Stimulated activated naive CD8-positive, alpha-beta T cell treated with anti-CD3 and anti-CD28 coated beads, Interleukin-15, amount 100 ng/mL, for 72 hours (primary cell): ENCODE data around the gene ARHGAP42.

ENCODE experiments used
- ATAC-seq: fragments of 150-1000 bp; cut with Tn5 transposase; 2 replicates; pipeline ENCODE4 v1.10.0; 2021; ENCODE audit warnings: mild to moderate bottlenecking, moderate library complexity
- DNase-seq, 2 donors: peaks; one replicate each; pipeline ENCODE4 v3.0.0; 2021 to 2022
- H3K27ac Mint-ChIP-seq, 2 donors: one replicate each; pipeline ENCODE4 v1.8.0; 2022; ENCODE audit warnings: mild to moderate bottlenecking in 2 of 2, mixed read lengths in 2 of 2, moderate library complexity in 2 of 2
- H3K27me3 Mint-ChIP-seq: one replicate; pipeline ENCODE4 v1.8.0; 2022; ENCODE audit warnings: mixed read lengths
- H3K4me1 Mint-ChIP-seq: one replicate; pipeline ENCODE4 v1.8.0; 2022; ENCODE audit warnings: mild to moderate bottlenecking, mixed read lengths
- H3K4me3 Mint-ChIP-seq, 2 donors: one replicate each; pipeline ENCODE4 v1.8.0; 2022; ENCODE audit warnings: mild to moderate bottlenecking in 2 of 2, mixed read lengths in 2 of 2, moderate library complexity in 1 of 2
- H3K9me3 Mint-ChIP-seq, 2 donors: one replicate each; pipeline ENCODE4 v1.8.0; 2022; ENCODE audit warnings: mixed read lengths in 2 of 2

The ARHGAP42 gene

GRCh38 chr11:100810146-100810545 is 123.1 kb downstream of the ARHGAP42 start:
- H3K4me1 Mint-ChIP-seq = no peaks in the 10 kb centered on the region
- H3K4me3 Mint-ChIP-seq = no peak overlapping the region
- H3K27ac Mint-ChIP-seq = no peak overlapping the region
- peaks cover 0 to 10% of the 10 kb centered on the region in 2 donors for H3K9me3 Mint-ChIP-seq
- DNase-seq (no peak), ATAC-seq (no peak)
- H3K27me3 Mint-ChIP-seq = no peaks in the 10 kb centered on the region

GRCh38 chr11:100810666-100811065 is 123.6 kb downstream of the ARHGAP42 start:
- Mint-ChIP-seq H3K4me1 (no peaks in the 10 kb centered on the region), H3K27ac (no peak overlapping the region), H3K9me3 (peaks cover 0 to 10% of the 10 kb centered on the region in 2 donors), H3K4me3 (no peak overlapping the region), H3K27me3 (no peaks in the 10 kb centered on the region)
- ATAC-seq (no peak), DNase-seq (no peak)

GRCh38 chr11:100812517-100812916 is 125.4 kb downstream of the ARHGAP42 start:
- Mint-ChIP-seq H3K27ac (no peak overlapping the region), H3K9me3 (peaks cover 0 to 10% of the 10 kb centered on the region in 2 donors), H3K4me1 (no peaks in the 10 kb centered on the region), H3K27me3 (no peaks in the 10 kb centered on the region), H3K4me3 (no peak overlapping the region)
- ATAC-seq (no peak), DNase-seq (no peak)

- no peak for ATAC-seq
- DNase-seq = no peak
- no peak overlapping the region for H3K4me3 Mint-ChIP-seq
- peaks cover 6 to 10% of the 10 kb centered on the region in 2 donors for H3K9me3 Mint-ChIP-seq
- H3K27me3 Mint-ChIP-seq = no peaks in the 10 kb centered on the region
- H3K4me1 Mint-ChIP-seq = no peaks in the 10 kb centered on the region
- H3K27ac Mint-ChIP-seq = no peak overlapping the region
Observed at GRCh38 chr11:100815787-100816330, 128.8 kb downstream of the ARHGAP42 start.

GRCh38 chr11:100816823-100817222 is 129.7 kb downstream of the ARHGAP42 start:
- ATAC-seq (no peak), DNase-seq (no peak)
- H3K27ac Mint-ChIP-seq = no peak overlapping the region
- peaks cover 6 to 10% of the 10 kb centered on the region in 2 donors for H3K9me3 Mint-ChIP-seq
- no peak overlapping the region for H3K4me3 Mint-ChIP-seq
- no peaks in the 10 kb centered on the region for H3K27me3 Mint-ChIP-seq
- H3K4me1 Mint-ChIP-seq = no peaks in the 10 kb centered on the region

GRCh38 chr11:100817620-100818019 is 130.5 kb downstream of the ARHGAP42 start:
- DNase-seq (no peak), ATAC-seq (no peak)
- no peaks in the 10 kb centered on the region for H3K27me3 Mint-ChIP-seq
- H3K9me3 Mint-ChIP-seq = peaks cover 6 to 7% of the 10 kb centered on the region in 2 donors
- H3K4me1 Mint-ChIP-seq = no peaks in the 10 kb centered on the region
- H3K27ac Mint-ChIP-seq = no peak overlapping the region
- H3K4me3 Mint-ChIP-seq = no peak overlapping the region

GRCh38 chr11:100820621-100821020 is 133.5 kb downstream of the ARHGAP42 start:
- no peak for ATAC-seq
- DNase-seq = no peak
- Mint-ChIP-seq H3K4me3 (no peak overlapping the region), H3K27ac (no peak overlapping the region), H3K27me3 (no peaks in the 10 kb centered on the region), H3K4me1 (no peaks in the 10 kb centered on the region), H3K9me3 (peaks cover 0 to 6% of the 10 kb centered on the region in 2 donors)

- Mint-ChIP-seq H3K4me3 (no peak overlapping the region), H3K4me1 (no peaks in the 10 kb centered on the region), H3K9me3 (peaks cover 0 to 6% of the 10 kb centered on the region in 2 donors), H3K27ac (no peak overlapping the region), H3K27me3 (no peaks in the 10 kb centered on the region)
- ATAC-seq (no peak), DNase-seq (no peak)
Observed at GRCh38 chr11:100821198-100821597, 134.1 kb downstream of the ARHGAP42 start.

GRCh38 chr11:100823360-100823759 is 136.3 kb downstream of the ARHGAP42 start:
- DNase-seq (no peak), ATAC-seq (no peak)
- Mint-ChIP-seq H3K4me3 (no peak overlapping the region), H3K9me3 (no peaks in the 10 kb centered on the region), H3K27me3 (no peaks in the 10 kb centered on the region), H3K27ac (no peak overlapping the region), H3K4me1 (no peaks in the 10 kb centered on the region)

GRCh38 chr11:100824041-100824809 is 137.1 kb downstream of the ARHGAP42 start:
- Mint-ChIP-seq H3K27ac (no peak overlapping the region), H3K4me3 (no peak overlapping the region), H3K9me3 (no peaks in the 10 kb centered on the region), H3K4me1 (no peaks in the 10 kb centered on the region), H3K27me3 (no peaks in the 10 kb centered on the region)
- ATAC-seq (no peak), DNase-seq (no peak)

GRCh38 chr11:100825626-100826025 is 138.5 kb downstream of the ARHGAP42 start:
- no peaks in the 10 kb centered on the region for H3K9me3 Mint-ChIP-seq
- no peak for DNase-seq
- H3K4me1 Mint-ChIP-seq = no peaks in the 10 kb centered on the region
- no peaks in the 10 kb centered on the region for H3K27me3 Mint-ChIP-seq
- no peak for ATAC-seq
- H3K27ac Mint-ChIP-seq = no peak overlapping the region
- H3K4me3 Mint-ChIP-seq = no peak overlapping the region

- ATAC-seq = no peak
- H3K27me3 Mint-ChIP-seq = no peaks in the 10 kb centered on the region
- no peaks in the 10 kb centered on the region for H3K4me1 Mint-ChIP-seq
- H3K27ac Mint-ChIP-seq = no peak overlapping the region
- no peak for DNase-seq
- no peaks in the 10 kb centered on the region for H3K9me3 Mint-ChIP-seq
- H3K4me3 Mint-ChIP-seq = no peak overlapping the region
Observed at GRCh38 chr11:100827934-100828661, 141.0 kb downstream of the ARHGAP42 start.

- Mint-ChIP-seq H3K27me3 (no peaks in the 10 kb centered on the region), H3K9me3 (no peaks in the 10 kb centered on the region), H3K4me3 (no peak overlapping the region), H3K27ac (no peak overlapping the region), H3K4me1 (no peaks in the 10 kb centered on the region)
- no peak for DNase-seq
- ATAC-seq = no peak
Observed at GRCh38 chr11:100830274-100830673, 143.2 kb downstream of the ARHGAP42 start.

- ATAC-seq (no peak), DNase-seq (no peak)
- Mint-ChIP-seq H3K9me3 (no peaks in the 10 kb centered on the region), H3K4me1 (no peaks in the 10 kb centered on the region), H3K27ac (no peak overlapping the region), H3K27me3 (no peaks in the 10 kb centered on the region), H3K4me3 (no peak overlapping the region)
Observed at GRCh38 chr11:100830978-100831732, 144.1 kb downstream of the ARHGAP42 start.

GRCh38 chr11:100831929-100832494 is 144.9 kb downstream of the ARHGAP42 start:
- Mint-ChIP-seq H3K9me3 (no peaks in the 10 kb centered on the region), H3K27ac (no peak overlapping the region), H3K27me3 (no peaks in the 10 kb centered on the region), H3K4me1 (no peaks in the 10 kb centered on the region), H3K4me3 (no peak overlapping the region)
- DNase-seq (no peak), ATAC-seq (no peak)
